ENCODE results near the gene SEC22C.

SEC22C gene

DNA sequence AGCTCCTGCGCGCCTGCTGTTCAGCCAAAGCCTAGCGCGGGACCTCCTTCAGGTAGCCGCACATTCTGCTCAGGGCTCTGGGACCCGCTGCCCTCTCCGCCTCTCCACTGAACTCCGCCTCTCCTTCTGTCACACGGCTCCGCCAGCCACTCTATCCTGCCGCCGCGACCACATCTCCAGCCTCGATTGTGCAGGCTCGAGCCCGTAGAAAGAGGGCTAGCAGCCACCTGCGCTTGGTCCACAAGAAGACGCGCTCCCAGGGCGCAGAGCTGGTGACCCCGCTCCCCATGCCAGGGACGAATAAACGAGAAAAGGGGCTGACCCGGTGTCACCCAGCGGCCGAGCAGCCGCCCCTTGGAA, 80.5 kb downstream of the SEC22C start:
- FAIRE-seq = no peak
- DNase-seq (ENCODE audit: insufficient read length, low spot score) = no peak

- no peak for FAIRE-seq
- DNase-seq (ENCODE audit: insufficient read length, low spot score) = no peak
Observed at GRCh38 chr3:42500909-42501308, 80.9 kb downstream of the SEC22C start.

GRCh38 chr3:42500091-42500490, 81.7 kb downstream of the SEC22C start:
- FAIRE-seq = no peak
- DNase-seq (ENCODE audit: insufficient read length, low spot score) = no peak

- FAIRE-seq (no peak), DNase-seq (ENCODE audit: insufficient read length, low spot score) (no peak)
Observed at GRCh38 chr3:42499478-42499871, 82.3 kb downstream of the SEC22C start.

DNA sequence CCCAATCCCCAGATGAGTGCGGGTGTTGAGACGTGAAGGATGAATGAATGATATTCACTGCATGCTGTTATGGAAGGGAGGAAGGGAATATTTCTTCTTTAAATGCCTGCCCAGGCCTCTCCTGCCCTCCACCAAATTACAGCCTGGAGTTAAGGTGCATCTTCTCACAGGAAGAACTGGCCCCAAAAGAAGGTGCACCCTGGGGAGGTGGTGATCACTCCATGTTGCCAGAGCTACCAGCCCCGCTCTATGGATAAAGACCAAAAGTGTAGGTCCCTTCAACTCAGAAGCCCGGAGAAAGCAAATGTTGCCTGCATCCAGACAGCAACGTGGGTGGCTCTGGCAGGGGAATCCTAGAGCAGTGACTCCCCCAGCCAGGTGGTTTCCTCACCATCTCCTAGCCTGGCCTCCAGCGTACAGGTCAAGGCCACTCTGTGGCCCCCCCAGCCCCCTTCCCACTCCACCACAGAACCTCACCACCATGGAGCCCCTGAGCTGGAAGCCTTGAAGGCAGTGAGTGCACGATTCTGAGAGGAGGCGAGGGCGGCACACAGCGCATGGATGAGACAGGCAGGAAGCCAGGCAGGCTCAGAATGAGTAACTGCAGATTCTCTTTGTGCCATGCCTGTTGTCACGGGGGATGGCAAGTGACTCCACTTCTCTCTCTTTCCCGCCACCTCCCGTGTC, 82.8 kb downstream of the SEC22C start:
- no peak for DNase-seq (ENCODE audit: insufficient read length, low spot score)
- FAIRE-seq = no peak

- FAIRE-seq = no peak
- DNase-seq (ENCODE audit: insufficient read length, low spot score) = no peak
Observed at GRCh38 chr3:42498034-42498433, 83.7 kb downstream of the SEC22C start.

Measured in HTR-8/SVneo (cell line).